BJ (cell line): Measurements from ENCODE around the gene TCF12. TPM values are rescaled to one million over a fixed set of nuclear protein-coding genes. Genes with fewer than 3 reads are reported as not detected.
A peak's percentile ranks its signal among the peaks of the same experiment; 100 is the strongest.

Source experiments
- CTCF ChIA-PET: fragments of 350-600 bp; formaldehyde crosslinking; extraction: SDS; loops from one replicate; lab custom pipeline; 2021; ENCODE audit warnings: antibody characterized with exemption, inconsistent platforms; lab: Yijun Ruan, JAX
- POLR2A ChIA-PET: fragments of 300-600 bp; sonication (Branson Sonifier 250); formaldehyde crosslinking; extraction: SDS; loops from one replicate; lab custom pipeline; 2021; ENCODE audit warnings: antibody characterized with exemption; lab: Charles Lee
- DNase-seq: peaks from one replicate; pipeline ENCODE4 v3.0.0-alpha.2; 2011; ENCODE audit warnings: low read depth
- H3K27me3 ChIP-seq: 2 replicates; pipeline ENCODE4 v1.6.0; 2011; ENCODE audit warnings: low read length; ENCODE audit not compliant: control insufficient read depth, insufficient read depth
- H3K36me3 ChIP-seq: 2 replicates; pipeline ENCODE4 v1.5.1; 2011; ENCODE audit warnings: low read length; ENCODE audit not compliant: control insufficient read depth, insufficient read depth
- H3K4me3 ChIP-seq: 2 replicates; pipeline ENCODE4 v1.5.1; 2011; ENCODE audit warnings: low read depth, mild to moderate bottlenecking, control low read depth, low read length
- polyA plus RNA-seq: library from polyadenylated mRNA; depleted of rRNA; stranded (reverse); fragments of >200 nt; gene quantifications from 2 replicates; pipeline ENCODE4 v1.2.3, GENCODE V29; 2011
- TF ChIP-seq, protein P1 (sequence below): IDR thresholded peaks from 2 replicates; pipeline ENCODE4 v1.5.1; 2011; ENCODE audit warnings: low read depth, mild to moderate bottlenecking, control low read depth, inconsistent platforms, low read length, moderate library complexity; ENCODE audit not compliant: insufficient read depth

The TCF12 gene
- polyA plus RNA-seq, 1 experiment: 134 TPM

DNA sequence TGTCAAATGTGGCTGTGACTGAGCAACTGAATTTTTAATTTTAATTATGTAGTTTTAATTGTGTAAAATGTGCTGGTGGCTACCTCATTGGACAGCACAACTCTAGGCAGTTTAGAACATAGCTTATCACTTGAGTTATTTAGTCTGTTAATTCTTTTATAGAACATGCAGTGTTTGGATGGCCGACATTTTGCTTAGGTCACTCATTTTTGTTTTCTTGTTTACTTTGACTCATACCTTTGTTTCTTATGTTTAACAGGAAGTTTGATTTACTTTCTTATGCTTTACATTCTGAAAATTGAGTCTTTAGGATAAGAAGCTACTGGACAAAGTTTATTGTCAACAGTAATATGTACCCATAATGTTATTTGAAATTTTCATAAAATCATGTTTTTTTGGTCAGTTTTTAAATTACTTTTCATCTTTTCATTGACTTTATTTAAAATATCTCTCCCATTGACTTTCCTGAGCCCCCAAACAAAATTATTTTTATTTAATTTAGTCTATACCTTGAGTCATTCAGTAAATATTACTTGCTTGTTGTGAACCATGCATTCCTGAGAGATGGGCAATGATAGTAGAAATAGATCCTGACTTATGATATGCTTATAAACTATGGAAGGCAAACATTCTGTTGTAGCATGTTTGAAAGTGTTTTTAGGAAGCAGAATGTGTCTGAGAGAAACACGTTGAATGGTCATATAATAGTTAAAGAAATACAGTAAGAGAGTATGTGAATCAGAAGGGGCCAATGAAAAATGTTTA is 60.6 kb downstream of the TCF12 start:
- no peak overlapping the region for H3K4me3 ChIP-seq
- CTCF ChIA-PET: interaction anchor here (1.7 kb wide), 1 partner anchor 13 kb away, joined by 5 read pairs; no protein-coding TSS in a partner anchor
- TF ChIP-seq, protein P1, sequence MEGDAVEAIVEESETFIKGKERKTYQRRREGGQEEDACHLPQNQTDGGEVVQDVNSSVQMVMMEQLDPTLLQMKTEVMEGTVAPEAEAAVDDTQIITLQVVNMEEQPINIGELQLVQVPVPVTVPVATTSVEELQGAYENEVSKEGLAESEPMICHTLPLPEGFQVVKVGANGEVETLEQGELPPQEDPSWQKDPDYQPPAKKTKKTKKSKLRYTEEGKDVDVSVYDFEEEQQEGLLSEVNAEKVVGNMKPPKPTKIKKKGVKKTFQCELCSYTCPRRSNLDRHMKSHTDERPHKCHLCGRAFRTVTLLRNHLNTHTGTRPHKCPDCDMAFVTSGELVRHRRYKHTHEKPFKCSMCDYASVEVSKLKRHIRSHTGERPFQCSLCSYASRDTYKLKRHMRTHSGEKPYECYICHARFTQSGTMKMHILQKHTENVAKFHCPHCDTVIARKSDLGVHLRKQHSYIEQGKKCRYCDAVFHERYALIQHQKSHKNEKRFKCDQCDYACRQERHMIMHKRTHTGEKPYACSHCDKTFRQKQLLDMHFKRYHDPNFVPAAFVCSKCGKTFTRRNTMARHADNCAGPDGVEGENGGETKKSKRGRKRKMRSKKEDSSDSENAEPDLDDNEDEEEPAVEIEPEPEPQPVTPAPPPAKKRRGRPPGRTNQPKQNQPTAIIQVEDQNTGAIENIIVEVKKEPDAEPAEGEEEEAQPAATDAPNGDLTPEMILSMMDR: no peak
- no peak for DNase-seq
- H3K36me3 ChIP-seq: no peaks in the 10 kb centered on the region
- POLR2A ChIA-PET: no interaction called here
- H3K27me3 ChIP-seq: no peaks in the 10 kb centered on the region

DNA sequence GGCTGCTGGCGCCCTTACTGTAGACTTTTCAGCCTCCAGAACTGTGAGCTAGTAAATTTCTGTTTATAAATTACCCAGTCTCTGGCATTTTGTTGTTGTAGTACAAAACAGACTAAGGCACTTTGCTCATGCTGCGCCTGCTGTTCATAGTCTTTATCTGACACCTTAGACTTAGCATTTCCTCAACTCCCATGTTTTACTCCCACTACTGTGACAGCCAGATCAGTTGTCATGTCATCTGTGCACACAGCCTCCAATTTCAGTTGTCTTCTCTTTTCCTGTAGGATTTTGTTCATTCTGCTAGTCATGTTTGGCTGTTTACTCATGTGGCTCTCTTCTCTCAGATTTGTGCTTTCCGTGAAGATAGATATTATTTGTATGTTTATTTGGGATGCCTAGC is 62.0 kb downstream of the TCF12 start:
- H3K4me3 ChIP-seq: no peak overlapping the region
- DNase-seq: no peak
- no peaks in the 10 kb centered on the region for H3K36me3 ChIP-seq
- ChIA-PET CTCF (no interaction called here), POLR2A (no interaction called here)
- no peaks in the 10 kb centered on the region for H3K27me3 ChIP-seq
- TF ChIP-seq, protein P1: no peak

DNA sequence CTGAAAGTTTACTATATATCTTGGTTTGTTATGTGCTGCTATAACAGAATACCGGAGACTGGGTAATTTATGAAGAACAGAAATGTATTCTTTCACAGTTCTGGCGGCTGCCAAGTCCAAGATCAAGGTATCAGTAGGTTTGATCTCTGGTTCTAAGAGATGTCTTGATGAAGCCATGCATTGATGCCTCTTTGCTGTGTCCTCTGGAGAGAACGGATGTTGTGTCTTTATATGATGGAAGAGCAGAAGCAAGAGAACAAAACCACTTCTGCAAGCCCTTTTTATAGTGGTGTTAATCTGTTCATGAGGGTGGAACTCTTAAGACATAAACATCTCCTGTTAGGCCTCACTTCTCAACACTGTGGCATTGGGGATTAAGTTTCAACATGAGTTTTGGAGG is 62.7 kb downstream of the TCF12 start:
- ChIA-PET CTCF (interaction anchor here (1.2 kb wide), 2 partner anchors 14 to 22 kb away, joined by 3 to 4 read pairs; no protein-coding TSS in a partner anchor), POLR2A (no interaction called here)
- TF ChIP-seq, protein P1: no peak
- no peak for DNase-seq
- Histone ChIP-seq H3K36me3 (no peaks in the 10 kb centered on the region), H3K27me3 (no peaks in the 10 kb centered on the region), H3K4me3 (no peak overlapping the region)

DNA sequence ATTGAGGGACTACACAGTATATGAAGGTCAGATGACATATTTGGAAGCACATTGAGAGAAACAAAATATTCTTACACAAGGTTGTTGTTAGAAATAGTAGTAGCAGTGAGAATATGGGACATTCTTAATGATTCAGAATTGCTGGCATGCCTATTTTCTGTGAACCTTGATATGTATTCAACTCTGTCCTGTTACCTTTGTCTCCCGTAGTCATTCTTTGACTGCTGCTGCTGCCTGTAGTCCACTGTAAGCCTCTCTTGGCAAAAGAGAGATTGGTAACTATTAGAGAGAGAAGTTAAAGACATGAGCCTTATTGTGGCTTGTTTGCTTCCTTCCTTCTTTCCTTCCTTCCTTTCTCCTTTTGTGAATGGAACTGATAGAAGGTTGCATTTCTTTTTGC is 64.5 kb downstream of the TCF12 start:
- Histone ChIP-seq H3K4me3 (no peak overlapping the region), H3K36me3 (no peaks in the 10 kb centered on the region), H3K27me3 (no peaks in the 10 kb centered on the region)
- DNase-seq: no peak
- POLR2A ChIA-PET: no interaction called here
- TF ChIP-seq, protein P1: no peak
- CTCF ChIA-PET: no interaction called here

DNA sequence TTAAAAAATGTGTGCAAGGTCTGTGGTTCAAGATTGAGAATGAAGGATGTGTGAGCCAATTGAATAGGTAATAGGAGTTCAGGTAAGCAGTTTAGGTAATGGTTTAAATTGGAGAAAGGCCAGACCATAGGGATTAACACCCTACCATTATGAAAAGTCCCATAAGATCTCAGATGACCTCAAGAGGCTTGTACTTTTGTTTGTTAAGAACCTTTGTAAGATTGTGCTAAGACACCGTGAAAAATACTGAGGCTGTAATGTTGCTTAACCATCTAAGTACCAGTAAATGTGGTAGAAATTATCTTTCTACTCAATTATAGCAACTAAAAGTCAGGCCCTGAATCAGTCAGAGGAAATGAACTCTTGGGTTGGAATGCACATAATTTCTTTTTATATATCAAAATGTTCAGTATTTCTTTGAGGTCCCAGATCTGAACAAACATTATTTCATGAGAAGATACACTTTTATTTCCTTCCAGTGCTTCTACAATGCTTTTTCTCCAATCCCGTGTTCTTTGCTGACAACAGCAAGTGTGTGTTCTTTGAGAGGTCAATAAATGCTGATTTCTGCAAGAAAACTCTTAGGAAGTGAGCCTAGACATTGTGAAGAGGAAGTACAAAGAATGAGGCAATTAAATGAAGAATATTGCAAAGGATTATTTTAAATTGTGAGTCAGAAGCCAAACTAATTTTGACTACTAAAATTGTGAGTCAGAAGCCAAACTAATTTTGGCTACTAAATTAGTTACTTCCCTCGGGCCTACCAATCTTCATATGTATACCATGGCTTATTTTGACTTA is 66.4 kb downstream of the TCF12 start:
- DNase-seq: peak; percentile 36
- H3K27me3 ChIP-seq: no peaks in the 10 kb centered on the region
- ChIA-PET POLR2A (no interaction called here), CTCF (no interaction called here)
- H3K4me3 ChIP-seq: no peak overlapping the region
- TF ChIP-seq, protein P1: no peak
- H3K36me3 ChIP-seq: no peaks in the 10 kb centered on the region
